ENCODE results near the gene OGDH.
"Not testable (repeated sequence)": the region's sequence is repeated elsewhere in the genome, so short reads cannot be mapped to it uniquely, and the experiment has no call there.

OGDH gene

DNA sequence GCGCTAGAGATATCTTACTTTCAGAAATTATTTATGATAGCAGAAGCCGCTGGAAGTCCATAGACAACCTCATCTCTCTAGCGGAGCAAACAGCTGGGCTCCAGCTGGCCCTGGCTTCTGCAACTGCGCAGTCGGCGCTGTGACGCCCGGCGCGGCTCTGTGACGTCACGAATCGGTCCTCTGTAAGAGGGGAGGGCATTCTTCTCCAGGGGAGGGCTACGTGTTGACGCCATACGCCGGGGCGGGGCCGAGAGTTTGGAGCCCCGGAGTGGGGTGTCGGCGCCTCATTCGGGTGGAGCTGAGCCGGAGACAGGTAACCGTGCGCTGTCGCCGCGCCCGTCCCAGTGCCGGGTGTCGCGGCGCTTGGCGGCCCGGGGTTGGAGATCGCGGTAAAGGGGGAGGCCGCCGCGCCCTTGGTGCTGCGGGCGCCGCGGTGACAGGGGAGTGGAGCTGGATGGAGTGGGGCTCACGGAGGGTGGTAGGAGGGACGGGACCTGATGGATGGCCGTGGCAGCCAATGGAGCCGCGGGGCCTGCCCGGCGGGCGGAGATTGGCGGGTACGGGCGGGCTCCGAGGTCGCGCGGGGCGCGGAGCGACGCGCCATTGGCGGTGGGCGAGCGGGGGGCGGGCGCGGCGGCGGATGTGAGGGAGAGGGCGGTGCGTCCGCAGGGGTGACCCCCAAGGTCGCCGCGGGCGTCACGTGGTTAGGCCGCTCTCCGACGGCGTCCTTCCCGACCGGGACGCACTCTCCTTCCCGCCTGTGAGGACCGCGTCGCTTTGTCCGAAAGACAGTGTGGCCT lies at the start of gene OGDH:
TSS of gene OGDH (plus strand) at position 287 of the 800 bp plus-strand sequence. CDS start 17,717 bp downstream, outside the sequence.
- H3K4me3 ChIP-seq (ENCODE audit: low read length), result peak within 1 kb of the TSS; percentile 94
- DNase-seq (ENCODE audit: low read depth), result peak; percentile 98
- TF ChIP-seq CTCF (conservative IDR thresholded peaks at IDR 0.05; ENCODE audit: low read length), result no peak

DNA sequence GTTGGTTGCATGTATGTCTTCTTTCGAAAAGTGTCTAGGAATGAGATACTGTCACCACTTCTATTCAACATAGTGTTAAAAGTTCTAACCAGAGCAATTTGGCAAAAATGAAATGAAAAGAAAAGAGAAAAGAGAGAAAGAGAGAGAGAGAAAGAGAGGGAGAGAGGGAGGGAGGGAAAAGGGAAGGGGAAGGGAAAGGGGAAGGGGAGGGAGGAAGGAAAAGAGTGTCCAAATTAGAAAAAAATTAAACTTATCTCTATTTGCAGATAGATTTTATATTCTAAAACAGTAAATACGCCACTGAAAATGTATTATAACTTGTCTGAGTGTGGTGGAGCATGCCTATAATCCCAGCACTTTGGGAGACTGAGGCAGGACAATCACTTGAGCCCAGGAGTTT lies 48.9 kb upstream of the OGDH start:
- TF ChIP-seq CTCF (conservative IDR thresholded peaks at IDR 0.05; ENCODE audit: low read length), result no peak
- no peak for DNase-seq (ENCODE audit: low read depth)

GRCh38 chr7:44559485-44559884 lies 46.9 kb upstream of the OGDH start:
- H3K4me3 ChIP-seq (ENCODE audit: low read length), result no peak overlapping the region
- TF ChIP-seq CTCF (conservative IDR thresholded peaks at IDR 0.05; ENCODE audit: low read length), result no peak
- DNase-seq (ENCODE audit: low read depth), result no peak

More for the DNA sequence above, 48.9 kb upstream of the OGDH start:
- no peak overlapping the region for H3K4me3 ChIP-seq (ENCODE audit: low read length)

DNA sequence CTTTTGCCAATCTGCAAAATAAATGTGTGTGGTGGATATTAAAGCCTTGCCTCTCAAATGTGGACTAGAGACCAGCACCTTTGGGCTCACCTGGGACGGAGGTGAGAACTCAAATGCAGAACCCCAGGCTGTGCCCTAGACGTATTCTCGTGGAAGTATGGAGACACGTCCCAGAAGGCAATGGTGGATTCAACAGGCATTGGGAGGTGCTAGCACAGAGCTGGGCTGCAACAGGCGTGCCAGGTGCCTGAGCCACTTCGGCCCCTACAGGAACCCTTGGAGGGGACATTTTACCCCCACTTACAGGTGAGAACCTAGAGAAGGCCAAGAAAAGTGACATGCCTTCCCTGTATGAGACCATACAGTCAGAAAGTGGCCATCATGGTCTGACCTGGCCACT lies 44.9 kb upstream of the OGDH start:
- no peak for TF ChIP-seq CTCF (conservative IDR thresholded peaks at IDR 0.05; ENCODE audit: low read length)
- DNase-seq (ENCODE audit: low read depth), result no peak
- H3K4me3 ChIP-seq (ENCODE audit: low read length), result no peak overlapping the region

- peak; percentile 41 for DNase-seq (ENCODE audit: low read depth)
- TF ChIP-seq CTCF (conservative IDR thresholded peaks at IDR 0.05; ENCODE audit: low read length), result no peak
- no peak overlapping the region for H3K4me3 ChIP-seq (ENCODE audit: low read length)
Observed at GRCh38 chr7:44561962-44562621, 44.3 kb upstream of the OGDH start.

GRCh38 chr7:44562622-44562962 lies 43.8 kb upstream of the OGDH start:
- not testable (repeated sequence) for DNase-seq (ENCODE audit: low read depth); H3K4me3 ChIP-seq (ENCODE audit: low read length)

- H3K4me3 ChIP-seq (ENCODE audit: low read length), result no peak overlapping the region
- no peak for TF ChIP-seq CTCF (conservative IDR thresholded peaks at IDR 0.05; ENCODE audit: low read length)
- no peak for DNase-seq (ENCODE audit: low read depth)
Observed at GRCh38 chr7:44563171-44563679, 43.2 kb upstream of the OGDH start.

Data from AG10803 (cell line).